ENCODE measurements around the gene GPA33. TPM values are rescaled to one million over a fixed set of nuclear protein-coding genes. Genes with fewer than 3 reads are reported as not detected.

The GPA33 gene
- total RNA-seq, 4 donors from 2014 or later = 15.7 to 397 (median 317) TPM

GRCh38 chr1:167093846-167094516 lies 3.8 kb upstream of the GPA33 start, which contains the start of gene STYXL2:
TSS of gene STYXL2 (plus strand) at chr1:167094075. CDS start at chr1:167094850, 775 bp downstream.
- H3K4me1 ChIP-seq = peaks cover 0 to 6% (median 0%) of the 10 kb centered on the region in 4 donors
- no peaks in the 10 kb centered on the region for H3K9me3 ChIP-seq
- DNase-seq = no peak
- H3K36me3 ChIP-seq = no peaks in the 10 kb centered on the region
- no peaks in the 10 kb centered on the region for H3K27me3 ChIP-seq
- no peak within 1 kb of the TSS for H3K27ac ChIP-seq
- no peak for TF ChIP-seq POLR2A (IDR thresholded peaks at IDR 0.05)
- TF ChIP-seq CTCF (IDR thresholded peaks at IDR 0.05) = no peak
- no peak within 1 kb of the TSS for H3K4me3 ChIP-seq

GRCh38 chr1:167092653-167093052 lies 2.5 kb upstream of the GPA33 start:
- Histone ChIP-seq H3K4me3 (no peak overlapping the region), H3K4me1 (peaks cover 0 to 6% (median 0%) of the 10 kb centered on the region in 4 donors), H3K27ac (no peak overlapping the region), H3K9me3 (no peaks in the 10 kb centered on the region), H3K36me3 (no peaks in the 10 kb centered on the region), H3K27me3 (no peaks in the 10 kb centered on the region)
- DNase-seq = no peak
- TF ChIP-seq POLR2A (IDR thresholded peaks at IDR 0.05) = no peak
- no peak for TF ChIP-seq CTCF (IDR thresholded peaks at IDR 0.05)

- Histone ChIP-seq H3K36me3 (no peaks in the 10 kb centered on the region), H3K4me3 (peak overlapping the region in 3 of 4 donors; percentile 23 to 55 (median 53)), H3K4me1 (peaks cover 0 to 22% (median 3%) of the 10 kb centered on the region in 4 donors), H3K27me3 (no peaks in the 10 kb centered on the region), H3K27ac (peak overlapping the region; percentile 63 to 95 (median 90)), H3K9me3 (no peaks in the 10 kb centered on the region)
- TF ChIP-seq POLR2A (IDR thresholded peaks at IDR 0.05) (no peak), CTCF (IDR thresholded peaks at IDR 0.05) (no peak)
- DNase-seq = no peak
Observed at GRCh38 chr1:167089939-167090313, 251 bp downstream of the GPA33 start.

- Histone ChIP-seq H3K36me3 (no peaks in the 10 kb centered on the region), H3K4me3 (peak overlapping the region in 2 of 4 donors; percentile 53 to 55), H3K27ac (peak overlapping the region in 3 of 4 donors; percentile 86 to 95 (median 94)), H3K9me3 (no peaks in the 10 kb centered on the region), H3K27me3 (no peaks in the 10 kb centered on the region), H3K4me1 (peaks cover 0 to 25% (median 4%) of the 10 kb centered on the region in 4 donors)
- DNase-seq = no peak
- TF ChIP-seq CTCF (IDR thresholded peaks at IDR 0.05) = no peak
Observed at GRCh38 chr1:167088746-167089417, 1.3 kb downstream of the GPA33 start.

GRCh38 chr1:167086768-167087167 lies 3.4 kb downstream of the GPA33 start:
- peak overlapping the region in 2 of 4 donors; percentile 94 to 96 for H3K27ac ChIP-seq
- peak overlapping the region in 1 of 4 donors; percentile 55 for H3K4me3 ChIP-seq
- no peaks in the 10 kb centered on the region for H3K36me3 ChIP-seq
- H3K9me3 ChIP-seq = no peaks in the 10 kb centered on the region
- peaks cover 0 to 29% (median 4%) of the 10 kb centered on the region in 4 donors for H3K4me1 ChIP-seq
- no peaks in the 10 kb centered on the region for H3K27me3 ChIP-seq
- TF ChIP-seq POLR2A (IDR thresholded peaks at IDR 0.05) = no peak
- TF ChIP-seq CTCF (IDR thresholded peaks at IDR 0.05) = no peak
- DNase-seq = no peak

All from Peyer's patch (tissue), 4 donors.